ENCODE data around the gene CISD3.
A peak's percentile ranks its signal among the peaks of the same experiment; 100 is the strongest.

CISD3 gene, protein sequence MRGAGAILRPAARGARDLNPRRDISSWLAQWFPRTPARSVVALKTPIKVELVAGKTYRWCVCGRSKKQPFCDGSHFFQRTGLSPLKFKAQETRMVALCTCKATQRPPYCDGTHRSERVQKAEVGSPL

DNA sequence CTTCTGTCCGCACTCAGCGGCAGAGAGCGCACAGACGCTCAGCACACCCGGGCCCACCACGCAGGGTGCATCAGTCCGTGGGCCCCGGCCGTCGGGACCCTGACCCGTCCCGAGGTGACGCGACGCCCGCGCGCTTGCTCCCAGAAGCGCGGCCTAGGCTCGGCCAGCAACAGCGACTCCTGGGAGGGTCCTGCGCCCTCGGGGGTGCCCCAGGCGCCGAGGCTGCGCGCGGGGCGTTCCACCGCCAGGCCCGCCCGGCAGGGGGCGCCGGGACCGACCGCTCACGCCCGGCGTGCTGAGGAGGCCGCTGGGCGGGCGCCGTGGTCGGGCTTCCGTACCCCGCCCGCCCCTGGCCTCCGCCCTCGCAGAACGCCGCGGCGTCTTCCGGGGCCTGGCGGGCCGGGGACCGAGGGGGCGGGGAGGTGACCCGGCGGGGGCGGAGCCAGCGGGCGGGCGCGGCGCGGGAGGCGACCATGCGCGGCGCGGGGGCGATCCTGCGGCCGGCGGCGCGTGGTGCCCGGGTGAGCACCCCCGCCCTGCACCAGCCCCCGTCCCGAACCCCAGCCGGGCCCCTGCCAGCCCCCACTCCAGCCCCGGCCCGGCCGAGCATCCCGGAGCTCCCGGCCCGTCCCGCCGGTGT lies at the start of gene CISD3:
TSS of gene CISD3 (plus strand) at position 456 of the 640 bp plus-strand sequence. CDS start at position 474, 18 bp downstream.
- DNase-seq, result peak; percentile 62

DNA sequence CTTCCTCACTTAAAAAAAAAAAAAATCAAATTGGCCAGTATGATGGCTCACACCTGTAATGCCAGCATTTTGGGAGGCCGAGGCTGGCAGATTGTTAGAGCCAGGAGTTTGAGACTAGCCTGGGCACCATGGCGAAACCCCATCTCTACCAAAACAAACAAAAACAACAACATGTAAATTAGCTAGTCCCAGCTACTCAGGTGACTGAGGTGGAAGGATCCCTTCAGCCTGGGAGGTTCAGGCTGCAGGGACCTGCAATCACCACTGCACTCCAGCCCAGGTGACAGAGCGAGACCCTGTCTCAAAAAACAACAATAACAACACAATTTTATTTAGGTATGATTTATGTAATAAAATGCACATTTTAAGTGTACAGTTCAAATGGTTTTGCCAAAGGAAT lies 49.0 kb upstream of the CISD3 start:
- DNase-seq, result no peak

DNA sequence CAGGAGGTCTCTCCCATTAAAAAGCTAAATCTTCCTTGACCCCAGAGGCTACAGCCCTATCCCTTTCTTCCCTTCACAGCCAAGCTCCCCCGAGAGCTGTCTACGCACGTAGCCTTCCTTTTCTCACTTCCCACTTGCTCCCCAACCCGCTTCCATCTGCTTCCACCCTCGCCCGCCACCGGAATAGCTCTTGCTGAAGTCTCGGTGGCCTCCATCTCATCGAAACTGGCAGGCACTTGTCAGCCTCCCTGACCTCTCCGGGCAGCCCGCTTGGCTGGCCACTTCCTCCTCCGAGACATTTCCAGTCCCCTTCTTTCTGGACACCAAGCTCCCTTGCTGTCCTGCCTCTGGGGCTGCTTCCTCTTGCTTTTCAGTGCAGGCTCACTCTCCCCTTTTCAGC lies 44.6 kb upstream of the CISD3 start:
- DNase-seq, result no peak

DNA sequence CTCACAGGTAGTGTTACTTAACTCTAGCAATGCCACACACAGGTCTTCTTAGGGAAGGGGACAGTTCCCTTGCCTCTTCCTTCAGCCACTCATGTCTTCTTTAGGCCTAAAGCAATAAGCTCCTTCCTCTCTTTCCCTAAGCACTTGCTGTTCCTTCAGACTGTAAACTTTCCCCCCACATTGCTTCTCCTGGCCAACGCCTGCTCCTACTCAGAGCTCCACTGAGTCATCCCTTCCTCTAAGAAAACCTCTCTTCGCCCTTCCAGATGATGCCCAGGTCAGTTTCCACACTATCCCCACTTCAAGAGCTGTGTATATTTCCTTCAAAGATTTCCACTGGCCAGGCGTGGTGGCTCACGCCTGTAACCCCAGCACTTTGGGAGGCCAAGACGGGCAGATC lies 42.9 kb upstream of the CISD3 start:
- DNase-seq, result no peak

DNA sequence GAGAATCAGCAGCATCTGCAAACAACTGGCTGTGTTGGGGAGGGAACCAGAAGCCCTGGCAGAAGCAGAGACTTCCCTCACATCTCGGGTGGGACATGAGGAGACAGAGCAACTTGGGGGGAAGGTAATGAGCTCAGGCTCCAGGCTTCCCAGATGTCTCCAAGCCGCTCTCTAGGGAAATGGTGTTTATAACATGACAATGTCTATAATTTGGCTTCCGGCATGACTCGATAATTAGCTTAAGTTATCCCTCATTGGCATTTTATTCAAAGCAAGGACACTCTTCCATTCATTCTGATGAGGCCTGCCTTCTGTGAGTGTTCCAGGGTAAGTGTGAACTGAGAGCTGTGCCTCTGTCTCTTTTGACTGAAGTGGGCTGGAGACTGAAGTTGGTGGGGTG lies 39.8 kb upstream of the CISD3 start:
- DNase-seq, result no peak

DNA sequence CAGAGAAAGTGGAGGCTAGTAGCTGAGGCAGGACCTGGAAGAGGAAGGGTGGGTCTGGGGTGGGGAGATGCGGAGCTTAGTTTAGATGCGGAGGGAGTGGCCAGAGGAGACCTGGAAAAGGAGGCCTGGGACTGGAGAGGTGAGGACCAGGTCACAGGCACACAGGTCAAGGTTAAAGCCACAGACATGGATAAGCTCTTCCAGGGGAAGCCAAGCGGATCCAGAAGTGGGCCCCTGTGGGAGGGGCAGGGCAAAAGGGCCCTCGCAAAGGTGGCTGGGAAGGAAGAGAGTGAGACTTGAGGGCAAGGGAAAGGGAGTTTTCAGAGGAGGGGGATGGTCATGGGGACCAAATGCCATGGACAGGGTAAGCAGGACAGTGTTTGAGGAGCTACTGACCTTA lies 39.0 kb upstream of the CISD3 start:
- no peak for DNase-seq

DNA sequence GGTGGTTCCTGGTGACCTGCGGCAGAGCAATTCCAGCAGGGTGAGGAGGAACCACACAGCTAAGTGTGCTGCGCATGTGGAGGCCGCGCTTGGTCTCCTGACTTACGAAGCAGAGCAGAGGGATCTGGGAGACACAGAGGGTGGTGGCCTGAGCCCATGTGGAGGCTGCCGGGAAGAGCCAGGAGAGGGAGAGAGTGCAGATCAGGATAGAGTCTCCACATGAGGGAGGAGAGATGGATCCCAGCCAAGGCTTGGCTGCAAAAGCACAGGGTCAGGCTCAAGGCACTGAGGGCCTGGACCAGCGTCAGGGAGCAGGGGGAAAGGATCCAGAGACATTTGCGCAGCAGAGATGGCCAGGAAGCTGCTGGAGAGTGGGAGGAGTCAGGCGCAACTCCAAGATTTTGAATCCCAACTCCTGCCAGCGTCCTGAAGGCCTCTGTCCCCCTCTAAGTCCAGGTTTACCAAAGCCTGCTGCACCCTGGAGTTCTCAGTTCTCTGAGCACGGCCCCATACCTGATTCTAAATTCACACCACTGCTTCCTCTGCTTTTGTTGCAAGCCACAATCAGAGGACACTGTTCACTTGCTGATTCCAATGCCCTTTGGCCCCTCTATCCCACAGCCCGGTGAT lies 36.3 kb upstream of the CISD3 start:
- no peak for DNase-seq

DNA sequence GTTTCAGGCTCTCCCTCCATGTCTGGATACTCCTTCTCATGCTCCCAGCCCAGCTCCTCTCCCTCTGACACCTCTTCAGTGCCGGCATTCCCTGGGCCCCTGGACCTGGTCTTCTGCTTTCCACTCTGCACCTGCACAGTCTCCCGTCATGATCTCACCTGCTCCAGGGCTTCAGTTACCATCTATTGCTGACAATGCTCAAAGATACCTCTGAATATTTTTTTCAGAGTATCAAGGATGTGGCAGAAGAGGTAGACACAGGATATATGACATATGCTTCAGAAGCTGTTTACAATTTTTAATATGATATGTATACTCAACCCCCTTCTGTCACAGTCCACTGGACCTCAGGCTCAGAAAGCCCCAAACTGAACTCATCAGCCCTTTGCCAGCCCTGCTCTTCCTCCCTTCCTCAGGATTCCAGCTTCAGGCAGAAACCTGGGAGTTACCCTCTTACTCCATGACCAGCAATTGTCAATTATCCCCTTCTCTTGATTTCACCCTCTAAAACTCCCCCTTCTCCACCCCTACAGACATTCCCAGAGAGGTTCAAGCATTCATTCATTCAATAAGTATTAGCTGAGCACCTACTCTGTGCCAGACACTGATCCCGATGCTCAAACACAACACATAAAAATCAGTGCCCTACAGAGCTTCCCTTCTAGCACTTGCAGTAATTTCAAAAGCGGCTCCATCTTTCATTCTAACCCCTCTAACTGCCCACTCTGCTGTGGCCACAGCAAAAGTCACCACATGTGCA lies 32.9 kb upstream of the CISD3 start:
- DNase-seq, result no peak

DNA sequence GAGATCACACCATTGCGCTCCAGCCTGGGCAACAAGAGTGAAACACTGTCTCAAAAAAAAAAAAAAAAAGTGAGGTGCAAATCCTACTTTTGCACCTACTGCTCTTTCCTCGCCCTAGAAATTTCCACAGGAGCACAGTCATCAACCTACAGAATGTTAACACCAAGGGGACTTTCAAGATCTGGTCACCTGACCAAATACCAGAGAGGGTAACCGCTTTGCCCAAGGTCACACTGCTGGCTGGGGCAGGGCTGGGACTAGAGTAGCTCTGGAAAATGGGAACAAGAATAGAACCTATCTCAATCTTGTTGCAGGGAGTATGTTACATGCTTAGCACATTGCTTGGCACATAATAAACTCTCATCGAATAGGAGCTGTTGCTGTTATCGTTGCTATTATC lies 31.4 kb upstream of the CISD3 start:
- no peak for DNase-seq

DNA sequence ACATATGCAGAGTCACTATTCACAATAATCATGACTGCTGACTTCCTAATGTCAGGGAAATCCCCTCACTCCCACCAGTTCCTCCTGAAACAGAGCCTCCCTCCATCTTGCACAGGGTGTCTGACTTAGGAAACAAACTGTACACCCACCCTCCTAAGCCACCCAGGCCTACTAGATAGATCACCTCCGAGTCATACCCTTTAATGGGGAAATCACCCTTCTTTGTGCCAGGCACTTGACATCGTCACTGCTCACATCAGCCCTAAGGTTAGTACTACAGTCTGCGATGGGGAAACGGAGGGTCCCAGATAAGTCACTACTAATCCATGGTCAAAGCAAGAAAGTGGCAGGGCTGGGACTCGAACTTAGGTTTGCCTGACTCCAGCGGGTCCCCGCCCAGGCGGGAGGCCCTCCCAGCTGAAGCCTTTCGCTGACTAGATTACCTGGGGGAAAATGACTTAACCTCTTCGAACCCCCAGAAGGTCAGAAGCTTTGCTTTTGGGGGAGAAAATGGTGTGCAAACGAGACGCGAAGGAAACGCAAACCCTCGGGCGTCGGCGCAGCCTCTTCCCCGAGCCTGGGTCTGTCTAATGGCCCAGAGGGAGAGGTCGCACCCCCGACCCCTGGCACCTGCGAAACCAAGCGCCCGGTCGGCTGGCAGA lies 28.5 kb upstream of the CISD3 start:
- DNase-seq, result no peak

DNA sequence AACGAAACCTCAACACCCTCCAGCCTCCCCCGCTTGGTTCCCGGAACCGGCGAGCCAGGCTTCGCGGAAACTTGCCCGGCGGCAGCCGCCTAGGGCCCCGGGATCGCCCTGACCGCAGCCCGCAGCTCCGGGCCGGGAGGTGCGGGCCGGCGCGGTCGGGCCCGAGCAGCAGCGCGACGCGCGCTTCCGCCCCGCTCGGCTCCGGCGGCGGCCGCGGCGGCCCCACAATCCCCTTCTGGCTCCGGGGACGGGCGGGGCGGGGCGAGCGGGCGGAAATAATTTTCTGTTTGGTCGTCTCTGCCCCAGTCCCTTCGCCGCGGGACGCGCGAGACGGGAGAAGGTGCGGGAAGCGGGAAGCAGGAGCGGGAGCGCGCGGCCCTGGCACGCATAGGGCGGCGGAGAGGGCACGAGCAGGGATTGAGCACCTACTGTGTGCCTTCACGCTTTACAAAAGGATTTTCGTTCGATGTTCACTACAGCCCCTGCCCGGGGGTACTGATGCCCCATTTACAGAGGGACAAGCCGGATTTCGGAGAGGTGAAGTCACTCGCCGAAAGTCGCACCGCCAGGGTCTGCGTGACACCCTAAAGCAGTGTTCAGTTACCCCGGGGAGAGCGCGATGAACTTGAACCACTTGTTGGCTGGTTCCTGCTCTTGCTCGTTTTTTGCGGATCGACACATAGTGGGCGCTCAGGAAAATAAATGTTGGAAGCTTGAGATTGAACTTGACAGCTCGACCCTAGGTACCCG lies 27.8 kb upstream of the CISD3 start:
- peak; percentile 57 for DNase-seq

DNA sequence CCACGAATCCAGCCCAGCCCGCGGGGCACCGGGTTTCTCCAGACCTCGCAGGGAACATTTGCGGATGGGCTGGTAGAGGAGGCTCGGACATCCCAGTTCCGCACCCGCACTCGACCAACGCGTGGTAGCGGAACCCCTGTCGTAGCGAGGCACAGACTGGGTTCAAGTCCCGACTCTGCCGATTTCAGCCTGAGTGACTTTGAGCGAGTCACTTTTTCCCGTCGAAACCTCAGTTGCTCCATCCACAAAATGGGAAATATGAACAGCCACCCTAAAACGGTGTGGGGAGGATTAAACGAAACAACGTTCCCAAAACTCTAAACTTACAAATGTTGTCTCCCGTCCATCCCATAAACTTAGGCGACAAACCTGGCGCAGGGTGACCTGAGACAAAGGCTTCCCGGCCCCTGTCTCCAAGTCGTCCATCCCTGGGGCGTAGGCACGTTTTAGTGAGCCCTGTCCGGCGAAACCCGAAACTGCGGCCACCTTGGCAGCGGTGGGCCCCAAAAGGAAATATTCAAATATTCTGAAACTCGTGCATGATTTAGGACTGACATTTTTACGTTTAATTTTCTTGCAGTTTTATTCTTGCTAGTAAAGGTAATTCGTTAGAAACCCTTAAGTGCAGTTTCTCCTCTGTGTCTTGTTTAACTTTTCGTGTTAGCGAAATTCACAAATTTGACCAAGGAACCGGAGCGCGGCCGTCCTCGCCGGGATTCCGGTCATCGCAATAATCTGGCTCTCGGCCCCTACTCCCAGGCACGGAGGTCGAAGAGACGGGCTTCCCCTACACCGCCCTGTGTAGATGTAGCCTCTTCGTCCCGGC lies 27.0 kb upstream of the CISD3 start:
- peak; percentile 25 for DNase-seq

DNA sequence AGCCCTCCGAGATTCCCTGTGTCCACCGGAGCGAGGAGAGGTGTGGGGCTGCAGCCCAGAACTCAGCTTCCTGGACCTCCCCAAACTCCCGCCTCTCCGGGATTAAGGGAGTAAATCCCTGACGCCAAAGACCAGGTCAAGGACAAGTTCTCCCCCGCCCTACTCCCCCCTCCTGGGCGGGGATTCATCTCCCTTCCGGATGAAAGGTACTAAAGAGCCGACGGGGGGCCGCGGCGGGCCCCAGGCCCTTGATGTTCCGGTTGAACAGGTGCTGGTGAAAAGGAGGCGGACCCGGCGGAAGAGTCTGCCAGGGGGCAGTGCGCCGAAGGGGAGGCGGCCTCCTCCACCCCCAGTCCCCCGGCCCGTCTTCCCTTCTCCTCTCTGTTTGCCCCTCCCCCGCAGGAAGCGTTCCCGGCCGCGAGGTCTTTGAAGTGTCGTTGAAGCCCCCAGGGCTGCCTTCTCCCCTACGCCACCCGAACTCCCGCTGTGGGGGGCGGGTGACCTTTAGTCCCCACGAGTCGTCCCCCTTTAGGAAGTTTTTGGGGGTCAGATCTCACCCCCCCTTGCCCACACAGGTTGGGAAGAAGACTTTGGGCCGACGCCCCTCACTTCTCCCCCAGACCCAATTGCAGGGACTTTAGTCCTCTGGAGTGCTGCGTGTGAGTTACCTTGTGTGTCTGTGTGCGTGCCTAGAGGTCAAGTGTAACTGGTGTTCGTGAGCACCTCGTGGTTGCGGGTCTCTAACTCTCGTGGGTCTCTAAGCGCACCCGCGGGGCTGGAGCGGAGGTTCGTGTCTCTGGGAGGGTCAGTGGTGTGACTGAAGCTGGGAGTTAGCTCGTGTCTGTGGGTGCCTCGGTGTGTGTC lies 26.2 kb upstream of the CISD3 start:
- peak; percentile 23 for DNase-seq

DNA sequence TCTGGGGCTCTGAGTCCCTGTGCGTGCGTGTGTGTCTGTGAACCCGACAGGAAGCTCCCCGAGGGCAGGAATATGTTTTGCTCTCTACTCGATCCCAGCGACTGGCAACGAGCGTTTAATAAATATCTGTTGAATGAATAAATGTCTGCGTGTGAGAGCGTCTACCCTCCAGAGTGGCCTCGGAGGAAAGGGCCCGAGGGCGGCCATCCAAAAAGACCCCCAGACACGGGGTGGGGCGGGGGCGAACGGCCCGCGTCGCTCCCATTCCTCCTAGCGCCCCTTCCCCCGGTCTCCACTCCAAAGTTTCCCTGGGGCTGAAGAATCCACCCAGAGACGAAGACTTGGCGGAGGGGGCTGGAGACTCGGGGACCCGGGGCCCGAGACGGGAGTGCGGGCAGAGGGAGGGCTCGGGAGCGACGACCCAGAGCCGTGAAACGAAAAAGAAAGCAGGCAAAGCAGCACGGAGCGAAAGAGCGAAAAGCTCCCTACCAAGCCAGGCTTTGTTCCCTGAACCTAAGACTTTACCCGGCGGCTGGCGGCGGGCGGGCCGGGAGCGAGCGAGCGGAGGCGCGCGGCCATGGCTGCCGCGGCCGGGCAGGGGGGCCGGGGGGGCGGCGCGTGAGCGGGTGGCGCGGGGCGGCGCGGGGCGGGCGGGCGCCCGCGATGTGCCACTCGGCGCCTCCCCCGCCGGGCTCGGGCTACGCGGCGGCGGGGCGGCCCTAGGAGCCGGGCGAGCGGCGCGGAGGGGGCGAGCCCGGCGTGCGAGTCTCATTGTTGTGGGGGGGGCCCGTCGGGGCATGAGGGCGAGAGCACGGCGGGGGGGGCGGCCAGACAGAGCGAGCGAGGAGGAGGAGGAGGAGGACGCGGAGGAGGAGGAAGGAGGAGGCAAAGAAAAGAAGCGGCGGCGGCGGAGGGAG lies 25.3 kb upstream of the CISD3 start, which contains the start of gene MLLT6:
TSS of gene MLLT6 (plus strand) at position 668 of the 917 bp plus-strand sequence. CDS start 360 bp downstream, outside the sequence.
- peak; percentile 75 for DNase-seq

DNA sequence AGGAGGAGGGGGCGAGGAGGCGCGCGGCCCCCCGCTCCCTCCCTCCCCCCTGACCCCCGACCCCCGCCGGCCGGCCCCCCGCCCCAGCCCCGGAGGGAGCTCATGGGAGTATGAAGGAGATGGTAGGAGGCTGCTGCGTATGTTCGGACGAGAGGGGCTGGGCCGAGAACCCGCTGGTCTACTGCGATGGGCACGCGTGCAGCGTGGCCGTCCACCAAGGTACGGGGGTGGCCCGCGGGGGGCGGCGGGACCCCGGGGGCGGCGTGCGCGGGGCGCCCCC lies 24.7 kb upstream of the CISD3 start:
- no peak for DNase-seq

DNA sequence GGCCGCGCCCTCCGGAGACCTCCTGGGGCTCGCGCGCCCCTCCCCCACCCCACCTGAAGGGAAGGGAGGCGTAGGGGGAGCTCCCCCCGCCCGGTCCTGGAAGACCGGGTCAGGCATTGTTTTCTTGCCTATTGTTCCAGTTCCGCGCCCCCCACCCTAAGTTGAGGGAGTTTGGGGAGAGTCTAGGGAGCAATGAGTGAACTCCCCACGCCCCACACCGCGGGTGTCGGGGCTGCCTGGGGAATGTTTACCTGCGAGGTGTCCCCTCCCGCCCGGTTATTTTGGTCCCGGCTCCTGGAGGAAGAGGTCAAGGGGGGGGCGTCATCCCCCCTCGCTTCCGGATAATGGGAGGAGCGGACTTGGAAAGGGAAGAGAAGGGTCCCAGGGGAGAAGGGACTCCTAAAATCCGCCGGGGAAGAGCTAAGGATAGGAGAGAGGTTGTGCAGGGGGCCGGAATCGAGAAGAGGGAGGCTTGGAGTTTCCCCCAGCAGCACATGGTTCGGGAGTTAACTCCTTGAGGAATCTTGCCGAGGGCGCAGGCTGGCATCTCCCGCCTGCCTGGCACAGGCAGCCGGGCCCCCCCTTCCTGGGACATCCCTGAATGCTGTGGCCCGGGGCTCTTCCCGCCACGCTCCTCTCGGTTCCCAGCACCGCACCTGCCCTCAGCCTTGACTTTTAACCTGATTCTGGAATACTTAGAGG lies 24.2 kb upstream of the CISD3 start:
- DNase-seq, result no peak

DNA sequence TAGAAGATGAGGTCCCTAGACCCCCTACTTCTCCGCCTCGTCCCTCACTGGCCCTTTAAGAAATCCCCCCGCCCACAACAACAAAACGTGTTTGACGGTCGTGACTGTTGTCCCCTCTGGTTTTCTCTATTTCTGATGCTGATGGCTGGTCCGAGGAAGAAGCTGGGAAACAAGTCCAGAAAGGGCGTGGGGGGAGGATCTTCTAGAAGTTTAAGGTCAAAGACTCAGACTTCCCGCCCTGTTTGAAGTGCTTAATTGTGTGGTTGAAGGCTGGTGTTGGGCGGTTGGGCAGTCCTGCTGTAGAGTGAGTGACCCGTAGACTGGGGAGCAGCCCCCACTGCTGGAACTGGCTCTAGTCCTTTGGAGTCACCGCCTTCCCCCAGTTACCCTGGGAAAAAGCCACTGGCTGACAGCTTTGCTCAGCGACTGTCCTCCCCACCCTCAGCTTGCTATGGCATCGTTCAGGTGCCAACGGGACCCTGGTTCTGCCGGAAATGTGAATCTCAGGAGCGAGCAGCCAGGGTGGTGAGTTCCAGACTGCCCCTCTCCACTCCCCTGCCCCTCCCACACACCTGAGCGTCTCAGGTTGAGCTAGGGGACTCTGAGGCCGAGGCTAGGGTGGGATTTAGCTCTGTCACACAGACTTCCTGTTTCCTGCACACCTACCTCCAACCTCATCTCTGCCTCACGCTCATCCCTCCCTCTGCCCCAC lies 23.5 kb upstream of the CISD3 start:
- DNase-seq, result no peak

DNA sequence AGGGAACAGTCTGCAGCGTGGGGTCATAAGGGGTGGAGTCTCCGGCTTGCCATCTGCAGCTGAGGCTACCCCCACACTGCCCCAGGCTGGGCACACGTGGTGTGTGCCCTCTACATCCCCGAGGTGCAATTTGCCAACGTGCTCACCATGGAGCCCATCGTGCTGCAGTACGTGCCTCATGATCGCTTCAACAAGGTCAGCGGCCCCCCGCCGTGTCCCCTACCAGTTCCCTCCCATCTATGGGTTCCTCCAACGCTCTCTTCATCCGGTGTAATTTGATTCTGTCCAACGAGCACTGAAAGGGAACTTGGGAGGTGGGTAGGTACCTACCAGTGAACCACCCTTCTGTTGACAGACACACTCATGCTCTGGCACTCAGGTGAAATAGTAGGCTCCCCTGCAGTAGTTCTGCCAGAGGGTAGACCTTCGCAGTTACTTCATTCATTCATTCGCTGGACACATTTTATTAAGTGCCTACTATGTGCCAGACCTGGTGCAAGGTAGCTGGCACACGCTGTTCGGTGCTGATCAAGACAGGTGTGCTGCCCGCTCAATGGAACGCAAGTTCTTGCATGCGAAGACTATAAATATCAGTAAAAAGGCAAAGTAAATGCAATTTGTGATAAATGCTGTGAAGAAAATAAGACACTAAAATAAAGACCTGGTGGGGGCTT lies 22.3 kb upstream of the CISD3 start:
- no peak for DNase-seq

All from NCI-H1694 treated with DMSO at 0.1 percent for 48 hours (cell line).